DND-41 (cell line): Measurements from ENCODE around the gene FYB1.

Experiments used
- EZH2 ChIP-seq: IDR thresholded peaks from 3 replicates; pipeline ENCODE4 v1.6.1; 2012; ENCODE audit warnings: borderline replicate concordance, low read depth, mild to moderate bottlenecking, moderate library complexity, low read length, inconsistent platforms; ENCODE audit not compliant: severe bottlenecking
- TF ChIP-seq, protein P1 (sequence below): IDR thresholded peaks from 2 replicates; pipeline ENCODE4 v1.5.1; 2012; ENCODE audit warnings: borderline replicate concordance, low read length, moderate library complexity, mild to moderate bottlenecking; ENCODE audit not compliant: poor library complexity, severe bottlenecking; ENCODE audit errors: extremely low read depth

DNA sequence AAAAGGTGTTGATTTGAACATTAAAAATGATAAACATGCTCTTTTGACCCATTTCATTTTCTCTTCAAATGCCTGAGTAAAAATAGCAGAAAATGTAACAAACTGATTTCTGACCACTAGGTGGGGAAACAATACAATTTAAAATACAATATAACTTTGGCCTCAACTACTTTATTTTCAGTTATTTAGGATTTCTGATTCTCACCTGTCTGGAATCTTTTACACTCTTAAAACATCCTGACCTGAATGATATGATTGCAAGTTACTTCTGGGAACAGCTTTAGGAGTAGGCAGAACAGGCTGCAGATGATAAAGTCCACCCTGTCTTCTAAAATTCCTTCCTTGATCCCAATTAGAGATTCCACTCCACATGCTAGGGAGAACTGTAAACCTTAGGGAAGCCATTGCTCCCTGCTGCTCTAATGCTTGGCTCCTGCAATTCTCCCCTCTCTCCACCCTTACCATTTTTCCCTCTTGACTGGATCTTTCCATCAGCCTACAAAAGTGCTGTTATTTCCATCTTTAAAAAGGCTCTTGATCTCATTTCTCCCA is 70.3 kb downstream of the FYB1 start:
- TF ChIP-seq, protein P1, sequence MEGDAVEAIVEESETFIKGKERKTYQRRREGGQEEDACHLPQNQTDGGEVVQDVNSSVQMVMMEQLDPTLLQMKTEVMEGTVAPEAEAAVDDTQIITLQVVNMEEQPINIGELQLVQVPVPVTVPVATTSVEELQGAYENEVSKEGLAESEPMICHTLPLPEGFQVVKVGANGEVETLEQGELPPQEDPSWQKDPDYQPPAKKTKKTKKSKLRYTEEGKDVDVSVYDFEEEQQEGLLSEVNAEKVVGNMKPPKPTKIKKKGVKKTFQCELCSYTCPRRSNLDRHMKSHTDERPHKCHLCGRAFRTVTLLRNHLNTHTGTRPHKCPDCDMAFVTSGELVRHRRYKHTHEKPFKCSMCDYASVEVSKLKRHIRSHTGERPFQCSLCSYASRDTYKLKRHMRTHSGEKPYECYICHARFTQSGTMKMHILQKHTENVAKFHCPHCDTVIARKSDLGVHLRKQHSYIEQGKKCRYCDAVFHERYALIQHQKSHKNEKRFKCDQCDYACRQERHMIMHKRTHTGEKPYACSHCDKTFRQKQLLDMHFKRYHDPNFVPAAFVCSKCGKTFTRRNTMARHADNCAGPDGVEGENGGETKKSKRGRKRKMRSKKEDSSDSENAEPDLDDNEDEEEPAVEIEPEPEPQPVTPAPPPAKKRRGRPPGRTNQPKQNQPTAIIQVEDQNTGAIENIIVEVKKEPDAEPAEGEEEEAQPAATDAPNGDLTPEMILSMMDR = peak; percentile 65
- TF ChIP-seq EZH2 = no peak
